Adipocyte (in vitro differentiated cells): Measurements from ENCODE around the gene CUBN.

ENCODE experiments used
- DNase-seq: peaks from one replicate; pipeline ENCODE4 v3.0.0-alpha.2; 2015; ENCODE audit warnings: low read depth
- H3K27me3 ChIP-seq: replicated peaks from 2 replicates; pipeline ENCODE4 v1.7.0; 2013; ENCODE audit warnings: mild to moderate bottlenecking, low read length, moderate library complexity; ENCODE audit not compliant: control insufficient read depth, insufficient read depth
- H3K36me3 ChIP-seq: 2 replicates; pipeline ENCODE4 v1.7.0; 2013; ENCODE audit warnings: low read length, mild to moderate bottlenecking, moderate library complexity; ENCODE audit not compliant: control insufficient read depth, insufficient read depth, severe bottlenecking
- H3K4me1 ChIP-seq: 2 replicates; pipeline ENCODE4 v1.7.0; 2013; ENCODE audit warnings: mild to moderate bottlenecking, low read length, moderate library complexity; ENCODE audit not compliant: control insufficient read depth, insufficient read depth
- H3K4me3 ChIP-seq: 2 replicates; pipeline ENCODE4 v1.7.0; 2013; ENCODE audit warnings: mild to moderate bottlenecking, low read length, moderate library complexity
- H3K9ac ChIP-seq: 2 replicates; pipeline ENCODE4 v1.7.0; 2013; ENCODE audit warnings: mild to moderate bottlenecking, low read length, moderate library complexity
- H3K9me3 ChIP-seq: 2 replicates; pipeline ENCODE4 v1.7.0; 2013; ENCODE audit warnings: mild to moderate bottlenecking, low read length, moderate library complexity; ENCODE audit not compliant: control insufficient read depth

CUBN gene

GRCh38 chr10:16787361-16787791 is 342.2 kb downstream of the CUBN start:
- Histone ChIP-seq H3K27me3 (no peaks in the 10 kb centered on the region), H3K9ac (no peak overlapping the region), H3K9me3 (no peaks in the 10 kb centered on the region), H3K4me3 (no peak overlapping the region), H3K36me3 (peaks cover 11% of the 10 kb centered on the region), H3K4me1 (no peaks in the 10 kb centered on the region)
- no peak for DNase-seq

GRCh38 chr10:16780338-16780880 is 349.2 kb downstream of the CUBN start:
- Histone ChIP-seq H3K4me1 (peaks cover 9% of the 10 kb centered on the region), H3K4me3 (no peak overlapping the region), H3K36me3 (peaks cover 26% of the 10 kb centered on the region), H3K27me3 (no peaks in the 10 kb centered on the region), H3K9me3 (no peaks in the 10 kb centered on the region), H3K9ac (no peak overlapping the region)
- no peak for DNase-seq

- DNase-seq: no peak
- Histone ChIP-seq H3K4me1 (peaks cover 9% of the 10 kb centered on the region), H3K27me3 (no peaks in the 10 kb centered on the region), H3K9me3 (no peaks in the 10 kb centered on the region), H3K9ac (no peak overlapping the region), H3K36me3 (peaks cover 26% of the 10 kb centered on the region), H3K4me3 (no peak overlapping the region)
These were observed 350.2 kb downstream of the CUBN start for GRCh38 chr10:16779384-16779915.

- no peaks in the 10 kb centered on the region for H3K27me3 ChIP-seq
- DNase-seq: peak; percentile 81
- H3K36me3 ChIP-seq: peaks cover 38% of the 10 kb centered on the region
- peak overlapping the region; percentile 45 for H3K4me3 ChIP-seq
- peak overlapping the region; percentile 7 for H3K9ac ChIP-seq
- H3K4me1 ChIP-seq: peaks cover 9% of the 10 kb centered on the region
- no peaks in the 10 kb centered on the region for H3K9me3 ChIP-seq
These were observed 351.9 kb downstream of the CUBN start for GRCh38 chr10:16777473-16778370.

- Histone ChIP-seq H3K4me1 (peaks cover 9% of the 10 kb centered on the region), H3K4me3 (no peak overlapping the region), H3K27me3 (no peaks in the 10 kb centered on the region), H3K9ac (peak overlapping the region; percentile 7), H3K36me3 (peaks cover 38% of the 10 kb centered on the region), H3K9me3 (no peaks in the 10 kb centered on the region)
- DNase-seq: peak; percentile 25
These were observed 352.7 kb downstream of the CUBN start for GRCh38 chr10:16776896-16777295.
